ENCODE results near the gene ACD. TPM values are rescaled to one million over a fixed set of nuclear protein-coding genes. Genes with fewer than 3 reads are reported as not detected.

ACD gene
- total RNA-seq, 2 donors from 2014 or later = 16.9 to 20.4 TPM

GRCh38 chr16:67679935-67680897 lies 20.2 kb upstream of the ACD start:
- no peaks in the 10 kb centered on the region for H3K4me1 ChIP-seq (ENCODE audit: control insufficient read depth in 1 of 2, low read depth in 2 of 2)
- no peak overlapping the region for H3K27ac ChIP-seq
- no peak overlapping the region for H3K4me3 ChIP-seq
- H3K9me3 ChIP-seq = no peaks in the 10 kb centered on the region
- peaks cover 6% of the 10 kb centered on the region for H3K36me3 ChIP-seq
- ATAC-seq (ENCODE audit: insufficient number of reproducible peaks, low FRiP score, low read depth) (no peak), DNase-seq (ENCODE audit: low spot score) (no peak)
- no peak for TF ChIP-seq CTCF (IDR thresholded peaks at IDR 0.05)
- H3K27me3 ChIP-seq (replicated peaks; ENCODE audit: insufficient read depth) = no peaks in the 10 kb centered on the region

GRCh38 chr16:67678354-67679023 lies 18.4 kb upstream of the ACD start:
- no peak for TF ChIP-seq CTCF (IDR thresholded peaks at IDR 0.05)
- H3K36me3 ChIP-seq = no peaks in the 10 kb centered on the region
- no peaks in the 10 kb centered on the region for H3K9me3 ChIP-seq
- ATAC-seq (ENCODE audit: insufficient number of reproducible peaks, low FRiP score, low read depth) (no peak), DNase-seq (ENCODE audit: low spot score) (no peak)
- no peaks in the 10 kb centered on the region for H3K27me3 ChIP-seq (replicated peaks; ENCODE audit: insufficient read depth)
- H3K4me1 ChIP-seq (ENCODE audit: control insufficient read depth in 1 of 2, low read depth in 2 of 2) = no peaks in the 10 kb centered on the region
- H3K27ac ChIP-seq = no peak overlapping the region
- no peak overlapping the region for H3K4me3 ChIP-seq

- TF ChIP-seq CTCF (IDR thresholded peaks at IDR 0.05) = no peak
- Histone ChIP-seq H3K27me3 (replicated peaks; ENCODE audit: insufficient read depth) (no peaks in the 10 kb centered on the region), H3K4me1 (ENCODE audit: control insufficient read depth in 1 of 2, low read depth in 2 of 2) (no peaks in the 10 kb centered on the region), H3K4me3 (no peak overlapping the region), H3K9me3 (no peaks in the 10 kb centered on the region), H3K27ac (no peak overlapping the region), H3K36me3 (no peaks in the 10 kb centered on the region)
- ATAC-seq (ENCODE audit: insufficient number of reproducible peaks, low FRiP score, low read depth) = no peak
- DNase-seq (ENCODE audit: low spot score) = no peak
Measured at GRCh38 chr16:67677712-67678111, 17.7 kb upstream of the ACD start.

GRCh38 chr16:67676939-67677338 lies 16.9 kb upstream of the ACD start:
- Histone ChIP-seq H3K9me3 (no peaks in the 10 kb centered on the region), H3K36me3 (no peaks in the 10 kb centered on the region), H3K4me1 (ENCODE audit: control insufficient read depth in 1 of 2, low read depth in 2 of 2) (no peaks in the 10 kb centered on the region), H3K27ac (no peak overlapping the region), H3K4me3 (no peak overlapping the region), H3K27me3 (replicated peaks; ENCODE audit: insufficient read depth) (no peaks in the 10 kb centered on the region)
- no peak for TF ChIP-seq CTCF (IDR thresholded peaks at IDR 0.05)
- DNase-seq (ENCODE audit: low spot score) (no peak), ATAC-seq (ENCODE audit: insufficient number of reproducible peaks, low FRiP score, low read depth) (no peak)

GRCh38 chr16:67676516-67676915 lies 16.5 kb upstream of the ACD start:
- no peak overlapping the region for H3K27ac ChIP-seq
- no peaks in the 10 kb centered on the region for H3K27me3 ChIP-seq (replicated peaks; ENCODE audit: insufficient read depth)
- no peak for DNase-seq (ENCODE audit: low spot score)
- no peak for TF ChIP-seq CTCF (IDR thresholded peaks at IDR 0.05)
- H3K4me3 ChIP-seq = no peak overlapping the region
- no peaks in the 10 kb centered on the region for H3K36me3 ChIP-seq
- H3K9me3 ChIP-seq = no peaks in the 10 kb centered on the region
- no peaks in the 10 kb centered on the region for H3K4me1 ChIP-seq (ENCODE audit: control insufficient read depth in 1 of 2, low read depth in 2 of 2)
- no peak for ATAC-seq (ENCODE audit: insufficient number of reproducible peaks, low FRiP score, low read depth)

Measured in thoracic aorta (tissue), 2 donors.